ENCODE measurements around the gene KLRC2. TPM values are rescaled to one million over a fixed set of nuclear protein-coding genes. Genes with fewer than 3 reads are reported as not detected.
"Not testable (repeated sequence)": the region's sequence is repeated elsewhere in the genome, so short reads cannot be mapped to it uniquely, and the experiment has no call there.

Gene KLRC2
- total RNA-seq, 1 donor from 2014 or later, result not detected

- not testable (repeated sequence) for H3K27me3 ChIP-seq (ENCODE audit: control insufficient read depth, insufficient read depth, low read length); DNase-seq (ENCODE audit: low read depth)
Observed at GRCh38 chr12:10424260-10424899, 11.4 kb downstream of the KLRC2 start.

GRCh38 chr12:10422159-10422558 lies 13.7 kb downstream of the KLRC2 start:
- not testable (repeated sequence) for H3K36me3 ChIP-seq (ENCODE audit: control insufficient read depth, insufficient read depth, low read length); H3K4me3 ChIP-seq (ENCODE audit: low read depth, low read length); DNase-seq (ENCODE audit: low read depth); H3K27me3 ChIP-seq (ENCODE audit: control insufficient read depth, insufficient read depth, low read length)

More at GRCh38 chr12:10424260-10424899, 11.4 kb downstream of the KLRC2 start:
- not testable (repeated sequence) for H3K4me3 ChIP-seq (ENCODE audit: low read depth, low read length); H3K36me3 ChIP-seq (ENCODE audit: control insufficient read depth, insufficient read depth, low read length)

DNA sequence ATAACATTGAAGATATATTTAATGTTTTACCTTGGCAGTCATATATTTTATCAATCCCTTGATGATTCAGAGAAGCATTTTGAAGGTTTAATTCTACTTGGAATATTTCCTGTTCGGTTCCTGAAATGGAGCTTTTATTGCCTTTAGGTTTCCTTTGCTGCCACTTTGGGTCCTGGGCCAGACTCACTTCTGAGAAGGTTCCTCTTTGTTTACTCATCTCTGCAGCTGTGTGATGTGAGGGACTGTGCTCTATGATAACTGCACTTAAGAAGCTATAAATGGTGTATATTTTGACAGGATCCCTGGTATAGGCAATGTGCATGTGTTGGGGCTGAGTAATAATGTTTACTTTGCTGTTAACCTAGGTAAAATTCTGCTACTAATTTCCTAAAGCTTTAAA lies 15.5 kb downstream of the KLRC2 start, which contains the start of gene KLRC3:
KLRC3 (minus strand) TSS at position 262 of the 400 bp plus-strand sequence; CDS start at position 217, 45 bp downstream.
- not testable (repeated sequence) for H3K36me3 ChIP-seq (ENCODE audit: control insufficient read depth, insufficient read depth, low read length); H3K27me3 ChIP-seq (ENCODE audit: control insufficient read depth, insufficient read depth, low read length); DNase-seq (ENCODE audit: low read depth); H3K4me3 ChIP-seq (ENCODE audit: low read depth, low read length)

DNA sequence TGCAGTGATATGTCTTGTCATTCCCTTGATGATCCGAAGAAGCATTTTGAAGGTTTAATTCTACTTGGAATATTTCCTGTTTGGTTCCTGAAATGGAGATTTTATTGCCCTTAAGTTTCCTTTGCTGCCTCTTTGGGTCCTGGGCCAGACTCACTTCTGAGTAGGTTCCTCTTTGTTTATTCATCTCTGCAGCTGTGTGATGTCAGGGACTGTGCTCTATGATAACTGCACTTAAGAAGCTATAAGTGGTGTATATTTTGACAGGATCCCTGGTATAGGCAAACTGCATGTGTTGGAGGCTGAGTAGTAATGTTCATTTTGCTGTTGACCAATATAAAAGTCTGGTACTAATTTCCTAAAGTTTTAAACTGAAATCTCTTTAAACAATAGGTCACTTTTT lies 26.4 kb downstream of the KLRC2 start, which contains the start of gene KLRC4:
KLRC4 (minus strand) TSS at position 366 of the 400 bp plus-strand sequence; CDS start at position 184, 182 bp downstream.
- DNase-seq (ENCODE audit: low read depth), result no peak
- H3K36me3 ChIP-seq (ENCODE audit: control insufficient read depth, insufficient read depth, low read length), result no peaks in the 10 kb centered on the region
- TF ChIP-seq, protein P1, sequence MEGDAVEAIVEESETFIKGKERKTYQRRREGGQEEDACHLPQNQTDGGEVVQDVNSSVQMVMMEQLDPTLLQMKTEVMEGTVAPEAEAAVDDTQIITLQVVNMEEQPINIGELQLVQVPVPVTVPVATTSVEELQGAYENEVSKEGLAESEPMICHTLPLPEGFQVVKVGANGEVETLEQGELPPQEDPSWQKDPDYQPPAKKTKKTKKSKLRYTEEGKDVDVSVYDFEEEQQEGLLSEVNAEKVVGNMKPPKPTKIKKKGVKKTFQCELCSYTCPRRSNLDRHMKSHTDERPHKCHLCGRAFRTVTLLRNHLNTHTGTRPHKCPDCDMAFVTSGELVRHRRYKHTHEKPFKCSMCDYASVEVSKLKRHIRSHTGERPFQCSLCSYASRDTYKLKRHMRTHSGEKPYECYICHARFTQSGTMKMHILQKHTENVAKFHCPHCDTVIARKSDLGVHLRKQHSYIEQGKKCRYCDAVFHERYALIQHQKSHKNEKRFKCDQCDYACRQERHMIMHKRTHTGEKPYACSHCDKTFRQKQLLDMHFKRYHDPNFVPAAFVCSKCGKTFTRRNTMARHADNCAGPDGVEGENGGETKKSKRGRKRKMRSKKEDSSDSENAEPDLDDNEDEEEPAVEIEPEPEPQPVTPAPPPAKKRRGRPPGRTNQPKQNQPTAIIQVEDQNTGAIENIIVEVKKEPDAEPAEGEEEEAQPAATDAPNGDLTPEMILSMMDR (IDR thresholded peaks at IDR 0.05; ENCODE audit: insufficient read depth, low read length, poor library complexity, severe bottlenecking), result no peak
- no peak within 1 kb of the TSS for H3K4me3 ChIP-seq (ENCODE audit: low read depth, low read length)
- no peaks in the 10 kb centered on the region for H3K27me3 ChIP-seq (ENCODE audit: control insufficient read depth, insufficient read depth, low read length)

GRCh38 chr12:10408842-10409241 lies 27.0 kb downstream of the KLRC2 start:
- DNase-seq (ENCODE audit: low read depth), result no peak
- Histone ChIP-seq H3K36me3 (ENCODE audit: control insufficient read depth, insufficient read depth, low read length) (no peaks in the 10 kb centered on the region), H3K4me3 (ENCODE audit: low read depth, low read length) (no peak overlapping the region), H3K27me3 (ENCODE audit: control insufficient read depth, insufficient read depth, low read length) (no peaks in the 10 kb centered on the region)
- TF ChIP-seq, protein P1 (IDR thresholded peaks at IDR 0.05; ENCODE audit: insufficient read depth, low read length, poor library complexity, severe bottlenecking), result no peak

DNA sequence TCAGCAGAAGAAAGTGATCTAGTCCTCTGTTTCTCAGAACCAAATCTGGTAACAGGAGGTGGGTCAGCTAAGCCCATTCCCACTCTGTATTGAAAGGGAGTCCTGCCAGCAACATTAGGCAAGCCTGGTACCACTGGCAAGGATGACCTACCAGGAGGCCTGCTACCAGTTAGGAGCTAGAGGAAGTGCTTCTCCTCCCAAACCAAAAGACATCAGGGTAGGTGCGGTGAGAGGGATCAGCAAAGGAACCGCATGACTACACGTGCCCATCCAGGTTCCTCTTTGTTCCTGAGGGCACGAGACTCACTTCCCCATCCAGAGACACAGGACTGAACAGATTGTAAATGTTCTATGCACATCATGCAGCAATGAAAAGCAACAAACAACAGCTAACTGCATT lies 29.1 kb downstream of the KLRC2 start:
- H3K4me3 ChIP-seq (ENCODE audit: low read depth, low read length), result no peak overlapping the region
- TF ChIP-seq, protein P1 (IDR thresholded peaks at IDR 0.05; ENCODE audit: insufficient read depth, low read length, poor library complexity, severe bottlenecking), result no peak
- H3K36me3 ChIP-seq (ENCODE audit: control insufficient read depth, insufficient read depth, low read length), result no peaks in the 10 kb centered on the region
- DNase-seq (ENCODE audit: low read depth), result no peak
- no peaks in the 10 kb centered on the region for H3K27me3 ChIP-seq (ENCODE audit: control insufficient read depth, insufficient read depth, low read length)

DNA sequence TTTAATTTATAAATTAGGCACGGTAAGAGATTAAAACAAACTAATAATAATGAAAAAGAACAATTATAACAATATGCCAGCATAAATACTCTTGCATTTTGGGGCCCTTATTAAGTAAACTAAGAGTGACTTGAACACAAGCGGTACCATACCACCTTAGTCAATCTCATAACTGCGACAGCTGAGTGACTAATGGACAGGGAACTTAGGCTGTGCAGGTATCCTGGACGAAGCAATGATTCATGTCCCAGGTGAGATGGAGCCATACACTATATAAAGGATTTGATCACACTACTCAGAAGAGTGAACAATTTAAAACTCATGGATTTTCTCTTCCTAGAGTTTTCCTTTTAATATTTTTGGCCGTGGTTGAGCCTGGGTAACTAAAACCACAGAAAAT lies 30.5 kb downstream of the KLRC2 start:
- Histone ChIP-seq H3K36me3 (ENCODE audit: control insufficient read depth, insufficient read depth, low read length) (no peaks in the 10 kb centered on the region), H3K4me3 (ENCODE audit: low read depth, low read length) (no peak overlapping the region), H3K27me3 (ENCODE audit: control insufficient read depth, insufficient read depth, low read length) (no peaks in the 10 kb centered on the region)
- no peak for DNase-seq (ENCODE audit: low read depth)
- TF ChIP-seq, protein P1 (IDR thresholded peaks at IDR 0.05; ENCODE audit: insufficient read depth, low read length, poor library complexity, severe bottlenecking), result no peak

Data from kidney epithelial cell (primary cell).